Stimulated activated CD8-positive, alpha-beta memory T cell treated with anti-CD3 and anti-CD28 coated beads, Interleukin-12 subunit alpha, Interleukin-12 subunit beta, amount 100 ng/mL, for 24 hours (primary cell): Measurements from ENCODE around the gene ARPC5.
"Not testable (repeated sequence)": the region's sequence is repeated elsewhere in the genome, so short reads cannot be mapped to it uniquely, and the experiment has no call there.

Source experiments
- DNase-seq: peaks from one replicate; pipeline ENCODE4 v3.0.0-alpha.2; 2020; ENCODE audit errors: extremely low read depth

Gene ARPC5

DNA sequence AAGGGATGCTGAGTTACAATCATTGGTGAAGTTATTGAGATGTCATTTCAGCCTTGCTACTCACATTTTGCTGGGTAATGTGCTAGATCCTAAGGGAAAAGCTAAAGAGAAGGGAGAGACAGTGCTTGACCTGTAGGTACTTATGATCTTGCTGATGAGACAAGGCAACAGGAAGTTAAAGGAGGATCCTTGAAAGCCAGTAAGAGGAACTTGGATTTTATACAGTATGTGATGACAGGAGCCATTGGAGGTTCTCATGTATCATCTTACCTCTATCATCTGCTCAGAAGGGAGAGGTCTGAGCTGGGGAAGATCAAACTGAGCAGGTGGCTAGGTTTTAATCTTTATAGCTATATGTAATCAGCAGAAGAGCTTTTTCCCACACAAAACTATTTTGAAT lies 11.2 kb upstream of the ARPC5 start:
- no peak for DNase-seq

DNA sequence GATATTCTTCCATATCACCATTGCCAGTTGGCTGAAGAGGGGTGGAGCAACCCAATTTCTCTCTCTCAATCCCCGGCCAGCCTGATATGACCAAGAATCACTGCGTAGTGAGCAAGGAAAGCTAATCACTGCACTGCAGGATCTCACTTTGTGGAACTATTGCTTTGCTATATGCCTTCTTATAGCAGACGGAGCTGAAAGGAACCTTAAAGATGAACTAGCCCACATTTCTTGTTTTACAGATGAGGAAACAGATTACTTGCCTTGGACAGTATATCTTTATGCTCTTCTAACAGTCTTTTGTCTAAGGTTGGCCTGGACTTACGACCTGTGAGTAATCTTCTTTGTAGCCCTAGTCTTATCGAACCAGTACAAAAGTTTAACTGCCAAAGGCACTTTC lies 9.9 kb upstream of the ARPC5 start:
- no peak for DNase-seq

DNA sequence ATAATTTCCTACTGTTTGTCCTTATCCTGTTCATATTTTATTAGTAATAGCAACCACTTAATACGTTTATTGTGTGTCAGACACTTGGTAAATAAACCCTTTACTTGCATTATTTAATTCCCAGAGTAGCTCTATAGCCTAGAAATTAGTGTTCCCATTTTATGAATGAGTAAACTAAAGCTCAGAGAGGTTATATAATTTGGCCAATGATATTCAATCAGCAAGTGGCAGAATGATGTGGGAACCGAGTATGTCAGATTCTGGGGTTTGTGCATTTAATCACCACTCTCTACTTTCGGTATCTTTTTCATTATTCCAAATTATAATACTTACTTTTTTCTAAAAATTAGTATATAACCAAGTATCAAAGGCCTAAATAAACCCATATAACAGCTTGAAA lies 6.6 kb upstream of the ARPC5 start:
- no peak for DNase-seq

DNA sequence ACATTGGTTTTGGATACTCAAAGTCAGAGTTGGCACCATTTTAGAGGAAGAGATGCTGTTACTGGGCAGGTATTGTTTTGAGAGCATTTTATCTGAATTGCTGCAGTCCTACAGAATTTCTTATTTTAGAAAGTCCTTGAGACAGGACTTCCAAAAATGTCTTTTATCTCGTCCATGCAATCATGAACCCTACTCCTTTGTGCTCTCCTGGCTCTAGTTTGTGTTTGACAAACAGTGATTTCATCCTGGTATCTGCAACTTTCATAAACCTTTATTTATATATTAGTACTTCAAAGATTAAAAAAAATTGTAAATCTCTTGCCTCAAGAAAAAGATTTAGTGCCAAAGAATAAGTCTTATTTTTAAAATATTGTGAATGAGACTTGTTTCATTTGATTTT lies 4.6 kb upstream of the ARPC5 start:
- no peak for DNase-seq

DNA sequence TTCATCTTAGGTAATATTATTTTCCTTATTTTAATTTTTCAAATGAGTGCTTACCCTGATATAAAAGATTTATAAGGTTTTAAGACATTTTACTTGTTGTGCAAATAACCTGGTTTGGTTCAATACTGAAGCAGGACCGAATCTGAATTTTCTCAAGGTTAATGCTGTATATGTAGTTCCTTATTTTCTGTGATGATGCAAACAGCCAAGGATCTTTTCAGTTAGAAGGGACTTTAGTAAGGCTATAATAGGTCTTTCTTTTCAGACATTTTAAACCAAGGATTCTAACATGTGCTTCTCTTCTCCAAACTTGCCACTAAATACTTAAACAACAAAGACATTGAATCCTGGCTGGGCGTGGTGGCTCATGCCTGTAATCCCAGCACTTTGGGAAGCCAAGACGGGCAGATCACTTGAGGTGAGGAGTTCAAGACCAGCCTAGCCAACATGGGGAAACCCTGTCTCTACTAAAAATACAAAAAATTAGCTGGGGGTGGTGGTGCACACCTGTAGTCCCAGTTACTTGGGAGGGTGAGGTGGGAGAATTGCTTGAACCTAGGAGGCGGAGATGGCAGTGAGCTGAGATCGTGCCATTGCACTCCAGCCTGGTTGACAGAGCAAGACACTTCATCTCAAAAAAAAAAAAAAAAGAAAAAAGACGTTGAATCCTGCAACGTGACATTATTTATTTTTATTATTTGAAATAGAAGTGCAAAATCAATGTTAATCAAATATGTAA lies 3.2 kb upstream of the ARPC5 start:
- DNase-seq = no peak

DNA sequence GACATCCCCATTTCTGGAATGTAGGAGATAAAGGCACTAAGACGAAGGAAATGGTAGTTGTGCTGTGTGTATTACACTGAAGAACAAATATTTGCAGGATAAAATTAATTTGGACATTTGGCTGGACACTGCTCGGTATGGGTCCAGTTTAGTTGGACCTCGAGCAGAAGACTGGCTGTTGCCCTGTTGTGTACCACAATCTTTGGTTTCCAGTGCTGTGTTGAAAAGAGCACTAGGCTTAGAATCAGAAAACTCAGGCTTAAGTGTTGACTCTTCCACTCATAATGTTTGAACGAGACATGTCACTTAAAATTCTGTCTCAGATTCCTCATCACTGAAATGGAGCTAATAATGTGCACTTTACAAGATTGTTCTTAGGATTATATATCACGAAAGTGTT lies 1.2 kb upstream of the ARPC5 start:
- DNase-seq = no peak

DNA sequence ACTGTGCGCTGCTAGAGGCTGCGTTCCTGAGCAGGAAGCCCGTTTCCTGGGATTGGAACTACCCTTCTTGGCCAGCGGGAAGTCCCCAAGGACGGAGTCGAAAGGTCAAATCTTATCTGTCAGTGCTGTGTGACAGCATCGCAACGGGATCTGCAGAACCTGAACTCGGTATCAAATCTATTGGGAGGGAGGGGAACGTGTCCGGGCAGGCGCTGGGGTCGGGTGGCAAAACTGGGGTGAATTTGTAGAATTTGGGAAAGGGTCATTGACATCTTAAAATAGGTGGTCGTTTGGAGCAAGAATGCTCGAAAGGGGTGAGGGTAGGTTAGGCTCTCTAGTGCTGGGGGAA lies 725 bp upstream of the ARPC5 start:
- DNase-seq = no peak

DNA sequence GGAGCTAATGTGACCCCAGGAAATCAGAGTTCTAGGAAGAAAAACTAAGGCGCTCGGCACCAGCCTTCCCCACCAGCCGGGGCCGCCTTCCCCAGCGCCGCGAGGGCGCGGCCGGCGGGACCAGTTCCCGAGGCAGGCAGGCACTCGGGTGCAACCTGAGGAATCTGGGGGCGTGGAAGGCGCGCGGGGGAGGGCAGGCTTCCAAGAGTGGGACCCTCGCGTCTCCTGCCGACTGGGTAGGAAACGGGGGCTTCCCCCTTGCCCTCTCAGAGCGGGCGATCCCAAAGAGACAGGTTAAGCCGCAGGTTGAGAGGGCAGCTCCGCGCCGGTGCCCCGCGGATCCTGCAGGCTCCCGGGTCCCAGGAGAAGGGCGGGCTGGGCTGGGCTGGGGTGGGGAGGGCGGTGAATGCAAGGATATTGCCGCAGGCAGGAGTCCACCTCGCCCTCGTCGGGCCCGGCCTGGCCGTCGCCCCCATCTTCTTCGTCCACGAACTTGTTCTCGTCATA lies 431 bp downstream of the ARPC5 start:
- no peak for DNase-seq

DNA sequence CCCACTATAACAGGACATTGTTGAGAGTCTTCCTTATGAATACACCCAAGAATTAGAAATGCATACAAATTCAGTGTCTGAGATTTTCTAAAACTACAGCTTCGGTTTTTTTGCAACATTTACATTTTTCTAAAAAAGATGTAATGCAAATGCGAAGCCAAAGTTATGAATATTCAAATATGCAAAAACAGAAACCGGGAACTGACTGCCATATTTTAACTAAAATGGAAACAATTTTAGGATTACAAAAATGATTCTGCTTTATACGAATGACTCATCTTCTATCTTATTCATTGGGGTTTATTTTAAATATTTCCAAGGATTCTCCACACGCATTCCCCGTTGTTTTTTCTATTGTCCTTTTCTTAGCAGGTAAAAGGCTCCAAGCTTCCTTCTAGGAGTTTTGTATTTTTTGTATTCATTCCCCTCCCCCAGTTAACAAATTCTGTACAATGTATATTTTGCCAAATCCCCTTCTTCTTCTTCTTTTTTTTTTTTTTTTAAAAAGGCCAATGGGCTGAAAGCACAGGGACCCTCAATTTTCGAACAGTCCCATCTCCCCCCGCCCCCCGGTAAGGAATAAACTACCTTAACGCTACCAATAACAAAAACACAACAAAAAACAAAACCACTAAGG lies 1.0 kb downstream of the ARPC5 start:
- no peak for DNase-seq

DNA sequence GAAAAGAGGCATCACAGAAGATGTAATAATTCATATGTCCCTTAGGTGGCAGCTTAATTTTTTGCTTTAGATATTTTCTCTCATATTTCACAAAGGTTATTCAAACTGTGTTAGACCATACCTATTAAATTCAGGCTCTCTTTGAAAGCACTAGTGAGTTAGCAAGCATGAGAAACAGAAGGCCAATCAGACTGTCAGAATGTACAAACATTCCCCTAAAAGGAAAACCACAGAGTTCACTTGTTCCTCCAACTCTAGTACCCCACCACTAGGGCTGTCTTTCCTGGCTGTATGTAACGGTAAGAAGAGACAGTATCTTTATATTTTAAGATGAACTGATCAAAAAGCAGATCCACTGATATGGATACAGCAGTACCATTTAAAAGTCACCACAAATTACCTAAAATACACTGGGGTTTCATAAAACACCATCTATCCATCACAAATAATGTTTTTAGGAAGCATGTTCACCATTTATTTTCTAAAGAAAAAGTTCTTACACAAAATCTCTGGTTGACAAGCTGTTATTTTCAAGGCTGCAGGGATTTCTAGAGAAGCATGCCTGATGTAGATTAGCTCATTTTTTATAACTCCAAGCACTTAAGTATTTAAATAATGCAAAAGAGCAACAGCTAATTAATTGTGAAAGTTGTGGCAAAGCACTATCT lies 1.8 kb downstream of the ARPC5 start:
- DNase-seq = no peak

DNA sequence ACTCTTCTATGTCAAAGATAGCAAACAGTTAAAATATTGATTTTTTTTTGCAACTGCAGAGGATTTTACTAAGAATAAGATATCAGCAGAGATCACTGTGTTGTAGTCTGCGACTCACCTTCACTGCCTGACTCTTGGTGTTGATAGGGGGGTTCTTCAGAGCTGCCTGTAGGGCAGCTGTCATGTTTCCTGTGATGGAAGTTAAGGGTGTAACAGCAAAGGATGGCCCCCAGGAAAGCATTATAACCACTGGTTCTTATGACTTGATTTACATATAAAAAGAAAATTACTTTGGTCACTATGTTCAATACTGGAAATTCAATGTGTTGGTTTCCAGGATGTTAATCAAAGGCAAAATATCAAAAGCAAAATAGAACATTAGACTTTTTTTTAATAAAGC lies 2.6 kb downstream of the ARPC5 start:
- DNase-seq = no peak

DNA sequence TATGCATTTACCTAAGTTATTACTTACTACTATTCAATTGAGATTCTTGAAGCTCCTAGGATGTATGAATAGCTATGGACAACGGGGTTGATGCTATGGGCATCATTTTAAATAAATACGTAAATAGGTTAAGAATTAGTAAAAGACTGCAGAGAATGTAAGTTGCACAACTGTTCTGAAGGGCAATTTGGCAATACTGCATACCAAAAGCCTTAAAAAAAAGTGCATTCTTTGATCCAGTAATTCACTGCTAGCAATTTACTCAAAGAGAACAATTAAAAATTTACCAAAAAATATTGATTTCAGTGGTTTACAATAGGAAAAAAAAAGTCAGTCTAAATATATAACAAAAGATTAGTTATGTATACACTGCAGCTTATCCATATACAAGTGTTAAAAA lies 3.5 kb downstream of the ARPC5 start:
- no peak for DNase-seq

DNA sequence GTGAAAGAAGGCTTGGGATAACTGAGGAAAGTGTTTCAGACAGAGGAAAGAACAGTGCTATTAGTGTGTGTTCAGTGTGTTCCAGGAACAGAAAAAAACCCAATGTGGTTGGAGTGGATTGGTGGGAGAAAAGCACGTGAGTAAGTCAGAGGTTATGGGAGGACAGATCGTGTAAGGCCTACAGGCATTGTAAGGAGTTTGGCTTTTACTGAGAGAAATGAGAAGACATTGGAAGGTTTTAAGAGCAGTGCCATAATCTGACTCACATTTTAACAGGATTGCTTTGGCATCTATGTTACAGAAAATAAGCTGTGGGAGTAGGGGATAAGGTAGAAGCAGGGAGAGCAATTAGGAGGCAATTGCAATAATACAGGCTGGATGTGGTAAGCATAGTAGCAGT lies 4.8 kb downstream of the ARPC5 start:
- DNase-seq = no peak

DNA sequence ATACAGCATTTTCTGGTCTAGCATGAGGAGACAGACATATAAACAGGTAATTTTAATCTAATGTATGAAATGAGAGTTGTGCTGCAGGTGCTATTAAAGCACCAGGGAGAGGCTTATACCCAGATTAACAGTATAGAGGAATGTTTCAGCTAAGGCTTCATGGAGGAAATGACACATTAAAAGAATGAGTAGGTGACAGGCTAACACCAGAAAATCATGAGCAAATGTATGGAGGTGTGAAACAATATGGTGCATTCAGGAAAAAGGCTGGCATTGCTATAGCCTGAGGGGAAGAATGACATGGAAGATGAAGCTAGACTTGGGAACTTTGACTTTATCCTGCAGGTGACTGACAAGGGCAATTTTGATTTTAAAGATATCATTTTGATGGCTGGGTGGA lies 7.0 kb downstream of the ARPC5 start:
- no peak for DNase-seq

DNA sequence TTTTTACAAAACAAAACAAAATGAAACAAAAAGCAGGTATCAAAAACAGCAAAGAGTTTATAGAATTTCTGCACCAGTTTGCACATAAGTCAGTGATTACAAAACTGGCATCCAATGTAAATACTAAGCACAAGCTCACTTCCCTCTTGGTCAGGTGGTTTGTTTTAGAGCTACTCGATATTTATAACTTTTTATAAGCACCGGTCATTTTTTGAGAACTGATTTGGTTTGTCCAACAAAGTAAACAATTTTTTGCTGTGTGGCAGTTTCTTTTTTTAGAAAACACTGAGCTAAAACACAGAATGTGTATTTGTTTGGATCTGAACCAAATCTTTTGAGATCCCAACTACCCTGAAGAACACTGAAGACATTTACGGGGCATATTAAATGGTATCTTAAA lies 9.3 kb downstream of the ARPC5 start:
- not testable (repeated sequence) for DNase-seq

DNA sequence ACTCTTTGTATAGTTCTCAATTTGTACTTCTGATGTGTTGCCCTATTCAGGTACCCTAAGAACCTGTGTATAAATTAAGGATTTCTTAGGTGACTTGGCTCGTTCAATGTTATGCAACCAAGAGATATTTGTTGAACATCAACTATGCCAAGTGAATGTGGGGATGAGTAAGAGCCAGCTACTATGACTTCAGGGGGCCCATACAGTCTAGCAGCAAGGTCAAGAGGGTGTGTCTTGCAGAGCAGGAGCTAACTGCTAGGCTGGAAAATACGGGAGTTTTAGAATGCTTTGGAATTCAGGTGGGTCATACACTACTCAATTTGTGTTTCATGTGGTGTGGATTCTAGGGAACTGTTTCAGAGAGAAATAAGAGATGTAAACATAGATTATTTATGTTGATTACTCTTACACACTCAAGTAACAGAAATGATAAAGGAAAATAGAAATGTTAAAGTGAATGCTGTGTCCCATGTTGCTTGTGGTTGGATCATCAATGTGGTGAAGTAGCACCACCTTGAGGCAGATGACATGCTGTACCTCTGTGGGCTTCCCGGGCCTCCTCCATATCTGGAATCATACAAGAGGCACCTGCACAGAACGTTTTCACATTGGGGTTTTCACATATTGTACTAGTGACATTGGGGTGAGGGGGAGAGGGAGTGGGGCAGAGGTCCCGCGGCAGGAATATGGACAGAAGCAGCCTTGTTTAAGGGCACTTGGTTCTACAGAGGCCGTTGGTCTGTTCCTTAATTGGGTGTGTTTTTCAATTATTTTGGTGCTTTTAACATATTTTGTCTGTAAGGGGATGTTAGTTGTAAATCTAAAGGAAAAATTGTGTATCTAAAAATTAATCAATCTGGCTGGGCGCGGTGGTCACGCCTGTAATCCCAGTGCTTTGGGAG lies 12.4 kb downstream of the ARPC5 start:
- no peak for DNase-seq

DNA sequence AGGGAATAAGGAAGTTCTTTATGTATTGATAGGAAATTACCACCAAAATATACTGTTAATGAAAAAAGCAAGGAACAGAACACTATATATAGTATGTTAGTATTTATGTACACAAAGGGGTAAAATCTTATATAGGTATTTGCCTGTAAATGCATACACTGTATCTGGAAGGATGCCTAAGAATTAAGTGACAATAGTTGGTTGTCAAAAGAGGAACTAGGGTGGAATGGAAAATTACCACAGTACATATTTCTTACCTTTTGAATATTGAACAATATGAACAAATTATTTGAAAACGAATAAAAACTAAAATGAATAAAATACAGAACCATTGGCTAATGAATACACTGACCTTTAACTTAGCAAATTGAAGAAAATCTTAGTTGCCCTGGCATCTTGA lies 13.6 kb downstream of the ARPC5 start:
- DNase-seq = no peak

DNA sequence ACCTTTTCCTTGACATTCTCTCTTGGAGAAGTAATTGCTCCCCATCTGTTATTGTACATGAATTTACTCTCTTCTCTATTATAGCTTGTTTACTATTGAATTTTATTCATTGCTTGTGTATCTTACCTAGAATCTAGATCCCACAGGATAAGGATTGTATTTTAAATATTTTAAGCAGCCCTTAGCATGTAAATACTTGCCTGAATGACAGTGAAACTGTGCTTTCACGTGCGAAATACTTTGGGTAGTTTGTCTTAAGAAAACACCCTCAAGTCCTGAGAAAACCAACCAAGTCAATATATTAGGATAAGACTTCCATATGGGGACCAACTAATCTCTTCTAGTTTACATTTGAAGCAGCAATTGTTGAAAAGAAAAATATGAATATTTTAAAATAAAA lies 15.3 kb downstream of the ARPC5 start:
- DNase-seq = no peak

DNA sequence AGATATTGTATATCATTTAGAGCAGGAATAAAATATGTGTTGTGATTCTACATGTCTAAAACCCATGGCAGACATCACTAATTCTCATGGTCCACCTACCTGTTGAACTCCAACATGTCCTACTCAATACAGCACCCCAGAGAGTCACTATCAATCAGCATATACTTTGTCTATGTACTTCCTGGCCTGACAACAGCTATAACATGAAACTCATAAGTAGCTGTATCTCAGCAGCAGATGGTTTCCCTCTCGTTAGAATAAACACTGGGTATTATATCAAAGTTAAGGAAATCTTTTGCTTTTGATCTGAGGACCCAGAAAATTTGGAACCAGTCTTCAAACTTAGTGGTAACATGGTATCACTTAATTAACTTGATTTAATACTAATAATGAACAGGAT lies 15.8 kb downstream of the ARPC5 start:
- no peak for DNase-seq

DNA sequence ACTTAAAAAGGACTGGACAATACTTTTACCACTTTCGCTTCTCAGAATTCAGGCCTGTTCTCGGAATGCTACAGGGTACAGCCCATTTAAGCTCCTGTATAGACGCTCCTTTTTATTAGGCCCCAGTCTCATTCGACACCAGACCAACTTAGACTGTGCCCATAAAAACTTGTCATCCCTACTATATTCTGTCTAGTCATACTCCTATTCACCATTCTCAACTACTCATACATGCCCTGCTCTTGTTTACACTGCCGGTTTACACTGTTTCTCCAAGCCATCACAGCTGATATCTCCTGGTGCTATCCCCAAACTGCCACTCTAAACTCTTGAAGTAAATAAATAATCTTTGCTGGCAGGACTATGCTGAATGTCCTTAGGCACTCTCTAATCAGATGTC lies 17.4 kb downstream of the ARPC5 start:
- not testable (repeated sequence) for DNase-seq

DNA sequence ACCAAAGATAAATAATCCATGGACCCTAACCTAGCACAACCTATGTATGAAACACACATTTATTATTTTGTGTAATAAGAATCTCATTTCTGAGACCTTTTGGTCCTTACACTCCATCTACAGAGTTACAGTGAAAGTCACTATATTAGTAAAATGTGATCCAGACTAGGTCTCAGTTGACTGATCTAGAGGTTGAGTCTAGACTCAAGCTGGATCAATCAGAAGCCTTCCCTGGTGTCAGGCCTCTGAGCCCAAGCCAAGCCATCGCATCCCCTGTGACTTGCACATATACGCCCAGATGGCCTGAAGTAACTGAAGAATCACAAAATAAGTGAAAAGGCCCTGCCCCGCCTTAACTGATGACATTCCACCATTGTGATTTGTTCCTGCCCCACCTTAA lies 22.6 kb downstream of the ARPC5 start:
- DNase-seq = not testable (repeated sequence)

DNA sequence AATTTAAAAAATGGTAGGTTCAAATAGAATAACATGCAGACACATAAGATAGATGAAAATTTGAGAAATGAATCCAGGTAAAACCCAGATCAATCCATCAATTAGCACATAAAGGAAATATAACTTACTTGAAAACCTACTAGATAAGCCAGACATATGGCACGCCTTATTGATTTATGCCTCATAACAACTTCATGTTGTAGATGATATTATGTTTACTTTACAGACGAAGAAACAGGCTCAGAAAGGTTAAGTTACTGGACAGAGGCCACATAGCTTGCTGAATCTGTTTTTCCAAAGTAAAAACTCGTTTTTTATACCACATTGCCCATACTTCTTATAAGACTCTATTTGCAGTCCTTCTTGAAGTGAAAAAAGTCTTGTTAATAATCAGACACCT lies 23.2 kb downstream of the ARPC5 start:
- no peak for DNase-seq
